A549 (cell line): ENCODE measurements around the gene UTP3. TPM values are rescaled to one million over a fixed set of nuclear protein-coding genes. Genes with fewer than 3 reads are reported as not detected.

Experiments
- ATAC-seq, 2 experiments: fragments of 200-7000 bp in 1 of 2; fragments of >200 bp in 1 of 2; cut with Nextera tagmentation in 1 of 2; cut with Tn5 transposase in 1 of 2; 3 replicates each; pipeline versions ENCODE4 v1.8.0 to v1.9.1; 2018 to 2020; ENCODE audit warnings: mild to moderate bottlenecking in 1 of 2, moderate library complexity in 1 of 2
- CTCF ChIA-PET: fragments of 300-600 bp; sonication (Branson Sonifier 250); formaldehyde crosslinking; extraction: SDS; loops from one replicate; lab custom pipeline; 2021; ENCODE audit warnings: antibody characterized with exemption, inconsistent platforms; lab: Yijun Ruan, JAX
- POLR2A ChIA-PET: fragments of 350-600 bp; formaldehyde crosslinking; extraction: SDS; loops from one replicate; lab custom pipeline; 2021; ENCODE audit warnings: antibody characterized with exemption, inconsistent platforms; lab: Yijun Ruan, JAX
- DNase-seq, 2 experiments: peaks; one replicate each; pipeline versions ENCODE4 v3.0.0 to v3.0.0-alpha.2; 2011 to 2016; ENCODE audit warnings: low read depth in 1 of 2, low spot score in 1 of 2
- FAIRE-seq: peaks from 2 replicates; lab custom pipeline; 2011; peaks lifted over from hg19 to GRCh38; lab: Jason Lieb, UNC
- H3K27ac ChIP-seq, 2 experiments: fragments of >200 bp; sonication (Bioruptor Twin); formaldehyde crosslinking; 3 replicates each; pipeline ENCODE4 v1.5.1; 2016 to 2017
- H3K4me1 ChIP-seq: fragments of >200 bp; sonication (Bioruptor Twin); formaldehyde crosslinking; 3 replicates; pipeline ENCODE4 v1.6.1; 2016
- H3K4me2 ChIP-seq: fragments of >200 bp; sonication (Bioruptor Twin); formaldehyde crosslinking; 3 replicates; pipeline ENCODE4 v1.6.1; 2016
- H3K4me3 ChIP-seq: fragments of >200 bp; sonication (Bioruptor Twin); formaldehyde crosslinking; 3 replicates; pipeline ENCODE4 v1.5.1; 2016
- H3K9me3 ChIP-seq: fragments of >200 bp; sonication (Bioruptor Twin); formaldehyde crosslinking; 3 replicates; pipeline ENCODE4 v1.6.1; 2016
- ATOH8 ChIP-seq: fragments of 250-450 bp; sonication (Bioruptor Pico); IDR thresholded peaks from 2 replicates; pipeline ENCODE4 v1.5.0; 2020; ENCODE audit warnings: low read depth, mild to moderate bottlenecking, moderate library complexity
- BCL3 ChIP-seq: fragments of >200 bp; sonication (Bioruptor Twin); formaldehyde crosslinking; IDR thresholded peaks from 3 replicates; pipeline ENCODE4 v1.6.1; 2016
- BHLHE40 ChIP-seq: IDR thresholded peaks from 2 replicates; pipeline ENCODE4 v1.6.1; 2012; ENCODE audit warnings: low read depth, low read length, inconsistent platforms
- CHD2 ChIP-seq: fragments of 150-350 bp; IDR thresholded peaks from 2 replicates; pipeline ENCODE4 v1.6.1; 2014; ENCODE audit warnings: low read length; ENCODE audit not compliant: partially characterized antibody
- CHD4 ChIP-seq: fragments of 200-600 bp; sonication (generic); IDR thresholded peaks from 2 replicates; pipeline ENCODE4 v1.6.1; 2016; ENCODE audit warnings: antibody characterized with exemption, mild to moderate bottlenecking, borderline replicate concordance
- CTCF ChIP-seq: fragments of >200 bp; sonication (Bioruptor Twin); formaldehyde crosslinking; IDR thresholded peaks from 3 replicates; pipeline ENCODE4 v1.5.1; 2016
- EHF ChIP-seq: fragments of 250-450 bp; sonication (Bioruptor Pico); IDR thresholded peaks from 2 replicates; pipeline ENCODE4 v1.5.0; 2020; ENCODE audit warnings: mild to moderate bottlenecking
- EHMT2 ChIP-seq: fragments of 200-600 bp; sonication (generic); IDR thresholded peaks from 2 replicates; pipeline ENCODE4 v1.6.1; 2016; ENCODE audit warnings: antibody characterized with exemption, low read depth, mild to moderate bottlenecking, moderate library complexity
- ELK1 ChIP-seq: fragments of 150-350 bp; IDR thresholded peaks from 2 replicates; pipeline ENCODE4 v1.6.1; 2014; ENCODE audit warnings: low read depth, mild to moderate bottlenecking, low read length
- FOXS1 ChIP-seq: fragments of 250-450 bp; sonication (Bioruptor Pico); IDR thresholded peaks from 2 replicates; pipeline ENCODE4 v1.5.0; 2020; ENCODE audit warnings: mild to moderate bottlenecking, moderate library complexity
- HDAC2 ChIP-seq: fragments of 200-600 bp; sonication (generic); IDR thresholded peaks from 2 replicates; pipeline ENCODE4 v1.6.1; 2016
- HES2 ChIP-seq: fragments of >200 bp; sonication (Bioruptor Twin); formaldehyde crosslinking; IDR thresholded peaks from 2 replicates; pipeline ENCODE4 v1.6.1; 2016
- KDM1A ChIP-seq: fragments of 200-600 bp; sonication (generic); IDR thresholded peaks from 2 replicates; pipeline ENCODE4 v1.6.1; 2016; ENCODE audit warnings: low read depth, mild to moderate bottlenecking
- KDM5A ChIP-seq: fragments of 200-600 bp; sonication (generic); IDR thresholded peaks from 2 replicates; pipeline ENCODE4 v1.6.1; 2016; ENCODE audit warnings: antibody characterized with exemption, mild to moderate bottlenecking
- MAFK ChIP-seq: fragments of 450-650 bp; IDR thresholded peaks from 2 replicates; pipeline ENCODE4 v1.6.1; 2014; ENCODE audit not compliant: partially characterized antibody
- MYC ChIP-seq: IDR thresholded peaks from 2 replicates; pipeline ENCODE4 v1.6.1; 2012; ENCODE audit warnings: mild to moderate bottlenecking, inconsistent platforms, low read length, improper control_type of control experiment, borderline replicate concordance
- NR3C1 ChIP-seq: fragments of >200 bp; sonication (Bioruptor Twin); formaldehyde crosslinking; IDR thresholded peaks from 3 replicates; pipeline ENCODE4 v1.6.1; 2017
- PBX3 ChIP-seq: IDR thresholded peaks from 2 replicates; pipeline ENCODE4 v1.6.1; 2012
- RAD21 ChIP-seq, 2 experiments: fragments of >200 bp in 1 of 2; sonication (Bioruptor Twin) in 1 of 2; formaldehyde crosslinking in 1 of 2; IDR thresholded peaks in 1 of 2; conservative IDR thresholded peaks in 1 of 2; 2 replicates in 1 of 2; 3 replicates in 1 of 2; pipeline ENCODE4 v1.6.1; 2012 to 2018; ENCODE audit warnings: inconsistent platforms in 1 of 2
- REST ChIP-seq: fragments of 200-600 bp; sonication (generic); IDR thresholded peaks from 2 replicates; pipeline ENCODE4 v1.6.1; 2016; ENCODE audit warnings: antibody characterized with exemption, mild to moderate bottlenecking, moderate library complexity
- RFX5 ChIP-seq: fragments of 450-650 bp; IDR thresholded peaks from 2 replicates; pipeline ENCODE4 v1.7.1; 2014; ENCODE audit warnings: antibody characterized with exemption, mild to moderate bottlenecking, moderate library complexity
- RNF2 ChIP-seq: fragments of 200-600 bp; sonication (generic); IDR thresholded peaks from 2 replicates; pipeline ENCODE4 v1.6.1; 2016; ENCODE audit warnings: low read depth, mild to moderate bottlenecking, antibody characterized with exemption, moderate library complexity, borderline replicate concordance
- SREBF2 ChIP-seq: fragments of 450-650 bp; IDR thresholded peaks from 2 replicates; pipeline ENCODE4 v1.6.1; 2014; ENCODE audit warnings: mild to moderate bottlenecking, moderate library complexity
- TP53 ChIP-seq: fragments of 250-450 bp; sonication (Bioruptor Pico); IDR thresholded peaks from 2 replicates; pipeline ENCODE4 v1.5.0; 2021; ENCODE audit warnings: mild to moderate bottlenecking, moderate library complexity
- WGBS: methylation state at CpG from one replicate; pipeline ENCODE4 v1.1.6; 2017; ENCODE audit errors: missing lambda C conversion rate; 5-methylcytosine and 5-hydroxymethylcytosine counted together
- polyA plus RNA-seq, 4 experiments: library from polyadenylated mRNA; depleted of rRNA in 3 of 4; stranded (reverse); fragments of >200 nt; fragmentation: RNase III in 1 of 4; extraction: RNeasy Plus Mini Kit Qiagen cat#74134 plus additional on column Dnase treatment in 1 of 4; gene quantifications; 2 replicates in 3 of 4; 3 replicates in 1 of 4; pipeline ENCODE4 v1.2.3, GENCODE V29; 2011 to 2017

Gene UTP3
- polyA plus RNA-seq, 2 of the 4 experiments (the other 2 are of a cell fraction) = 24.8 to 44.6 TPM

GRCh38 chr4:70657326-70657725 is 31.0 kb upstream of the UTP3 start:
- Histone ChIP-seq H3K4me3 (no peak overlapping the region), H3K4me1 (peaks cover 8% of the 10 kb centered on the region; the same call in 2 of the 3 replicates), H3K4me2 (no peak overlapping the region)
- DNase-seq (no peak), FAIRE-seq (no peak), ATAC-seq (no peak)
- TF ChIP-seq RAD21 (conservative IDR thresholded peaks at IDR 0.05 in 1 of 2, IDR thresholded peaks at IDR 0.05 in 1 of 2) (no peak), BHLHE40 (no peak), CHD2 (no peak), MAFK (peak; percentile 92), ELK1 (no peak), CHD4 (no peak)
- TF ChIP-seq, all 56 proteins: peak for 1
- ChIA-PET POLR2A (no interaction called here), CTCF (no interaction called here)
- Histone ChIP-seq H3K9me3 (no peaks in the 10 kb centered on the region), H3K27ac (no peak overlapping the region)
- WGBS = 76% methylated on average over 5 of the region's 5 CpGs

- TF ChIP-seq SREBF2 = no peak
- no peak for TF ChIP-seq ATOH8 (CRISPR knock-in tag)
- no peak for TF ChIP-seq NR3C1
- no peak for TF ChIP-seq EHF (CRISPR knock-in tag)
- TF ChIP-seq RNF2 = no peak
- no peak for TF ChIP-seq TP53 (CRISPR knock-in tag)
- no peak for TF ChIP-seq KDM1A
- no peak for TF ChIP-seq EHMT2
- TF ChIP-seq HDAC2 = no peak
- TF ChIP-seq BHLHE40 = no peak
- TF ChIP-seq MYC = no peak
- no peak for TF ChIP-seq CHD4
- TF ChIP-seq BCL3 = no peak
- TF ChIP-seq RFX5 = no peak
- no peak for TF ChIP-seq PBX3
- no peak for TF ChIP-seq HES2
- TF ChIP-seq REST = no peak
- no peak for TF ChIP-seq FOXS1 (CRISPR knock-in tag)
- no peak for TF ChIP-seq CTCF
- no peak for TF ChIP-seq KDM5A
- 46% methylated on average over 3 of the region's 3 CpGs for WGBS
- Histone ChIP-seq H3K4me2 (no peak overlapping the region), H3K4me1 (peaks cover 8% of the 10 kb centered on the region; the same call in 2 of the 3 replicates), H3K4me3 (no peak overlapping the region), H3K9me3 (no peaks in the 10 kb centered on the region), H3K27ac (no peak overlapping the region)
- ChIA-PET CTCF (interaction anchor here (0.6 kb wide), 1 partner anchor 26 kb away, joined by 3 read pairs; no protein-coding TSS in a partner anchor), POLR2A (no interaction called here)
- FAIRE-seq (no peak), ATAC-seq (no peak), DNase-seq (no peak)
These were observed 29.9 kb upstream of the UTP3 start for GRCh38 chr4:70658418-70658817.
